CD4-positive, alpha-beta T cell treated with Interleukin-4 for 1 hour (primary cell): ENCODE measurements around the gene RNU6-9.
"Not testable (repeated sequence)": the region's sequence is repeated elsewhere in the genome, so short reads cannot be mapped to it uniquely, and the experiment has no call there.

Experiments used
- DNase-seq, 2 donors: peaks; one replicate each; pipeline ENCODE4 v3.0.0-alpha.2; 2020 to 2022

RNU6-9 gene

GRCh38 chr19:878751-879561 is 14.3 kb upstream of the RNU6-9 start:
- DNase-seq, result not testable (repeated sequence)

GRCh38 chr19:879711-880438 is 13.4 kb upstream of the RNU6-9 start:
- no peak for DNase-seq

GRCh38 chr19:881385-882071 is 11.8 kb upstream of the RNU6-9 start:
- no peak for DNase-seq

- no peak for DNase-seq
Observed at GRCh38 chr19:882871-883497, 10.3 kb upstream of the RNU6-9 start.

- DNase-seq, result no peak
Observed at GRCh38 chr19:883661-884211, 9.5 kb upstream of the RNU6-9 start.

GRCh38 chr19:884420-885211 is 8.7 kb upstream of the RNU6-9 start:
- DNase-seq, result no peak

- DNase-seq, result no peak
Observed at GRCh38 chr19:885536-886224, 7.6 kb upstream of the RNU6-9 start.

GRCh38 chr19:887072-887471 is 6.2 kb upstream of the RNU6-9 start:
- no peak for DNase-seq

- DNase-seq, result no peak
Observed at GRCh38 chr19:887599-887998, 5.7 kb upstream of the RNU6-9 start.

- peak in 1 of 2 donors; percentile 70 for DNase-seq
Observed at GRCh38 chr19:888581-889385, 4.5 kb upstream of the RNU6-9 start.

- no peak for DNase-seq
Observed at GRCh38 chr19:889662-890295, 3.5 kb upstream of the RNU6-9 start.

- DNase-seq, result no peak
Observed at GRCh38 chr19:890831-891230, 2.5 kb upstream of the RNU6-9 start.

GRCh38 chr19:891421-892200 is 1.7 kb upstream of the RNU6-9 start:
- DNase-seq, result peak in 1 of 2 donors; percentile 28

GRCh38 chr19:892243-892893 is 916 bp upstream of the RNU6-9 start:
- DNase-seq, result no peak

GRCh38 chr19:896434-896833 is 3.1 kb downstream of the RNU6-9 start:
- DNase-seq, result no peak

- DNase-seq, result no peak
Observed at GRCh38 chr19:896999-897398, 3.7 kb downstream of the RNU6-9 start.

- no peak for DNase-seq
Observed at GRCh38 chr19:897442-898039, 4.3 kb downstream of the RNU6-9 start.

- DNase-seq, result peak; percentile 47 to 62
Observed at GRCh38 chr19:898663-899062, 5.4 kb downstream of the RNU6-9 start.
